ENCODE results near the gene NCBP3.
"Not testable (repeated sequence)": the region's sequence is repeated elsewhere in the genome, so short reads cannot be mapped to it uniquely, and the experiment has no call there.

The NCBP3 gene

GRCh38 chr17:3785323-3785722, 60.7 kb downstream of the NCBP3 start:
- H3K4me1 ChIP-seq (ENCODE audit: control insufficient read depth in 5 of 5, insufficient read depth in 5 of 5, low read length in 5 of 5); H3K9ac ChIP-seq (ENCODE audit: low read length in 5 of 5); H3K4me3 ChIP-seq (ENCODE audit: low read depth in 1 of 5, low read length in 5 of 5); H3K9me3 ChIP-seq (ENCODE audit: control insufficient read depth in 5 of 5, low read length in 5 of 5); H3K27ac ChIP-seq (ENCODE audit: low read depth, low read length); H3K36me3 ChIP-seq (ENCODE audit: control insufficient read depth in 5 of 5, insufficient read depth in 5 of 5, low read length in 5 of 5); H3K27me3 ChIP-seq (ENCODE audit: control insufficient read depth in 5 of 5, insufficient read depth in 4 of 5, low read length in 5 of 5): not testable (repeated sequence)

GRCh38 chr17:3782751-3783150, 63.3 kb downstream of the NCBP3 start:
- Histone ChIP-seq H3K27me3 (ENCODE audit: control insufficient read depth in 5 of 5, insufficient read depth in 4 of 5, low read length in 5 of 5) (no peaks in the 10 kb centered on the region), H3K4me1 (ENCODE audit: control insufficient read depth in 5 of 5, insufficient read depth in 5 of 5, low read length in 5 of 5) (no peaks in the 10 kb centered on the region), H3K9ac (ENCODE audit: low read length in 5 of 5) (no peak overlapping the region), H3K27ac (ENCODE audit: low read depth, low read length) (no peak overlapping the region), H3K4me3 (ENCODE audit: low read depth in 1 of 5, low read length in 5 of 5) (no peak overlapping the region), H3K9me3 (ENCODE audit: control insufficient read depth in 5 of 5, low read length in 5 of 5) (no peaks in the 10 kb centered on the region), H3K36me3 (ENCODE audit: control insufficient read depth in 5 of 5, insufficient read depth in 5 of 5, low read length in 5 of 5) (no peaks in the 10 kb centered on the region)

GRCh38 chr17:3780986-3781385, 65.1 kb downstream of the NCBP3 start:
- Histone ChIP-seq H3K4me3 (ENCODE audit: low read depth in 1 of 5, low read length in 5 of 5) (no peak overlapping the region), H3K27ac (ENCODE audit: low read depth, low read length) (no peak overlapping the region), H3K4me1 (ENCODE audit: control insufficient read depth in 5 of 5, insufficient read depth in 5 of 5, low read length in 5 of 5) (no peaks in the 10 kb centered on the region), H3K27me3 (ENCODE audit: control insufficient read depth in 5 of 5, insufficient read depth in 4 of 5, low read length in 5 of 5) (no peaks in the 10 kb centered on the region), H3K36me3 (ENCODE audit: control insufficient read depth in 5 of 5, insufficient read depth in 5 of 5, low read length in 5 of 5) (no peaks in the 10 kb centered on the region), H3K9ac (ENCODE audit: low read length in 5 of 5) (no peak overlapping the region), H3K9me3 (ENCODE audit: control insufficient read depth in 5 of 5, low read length in 5 of 5) (no peaks in the 10 kb centered on the region)

GRCh38 chr17:3777366-3778120, 68.5 kb downstream of the NCBP3 start:
- no peak overlapping the region for H3K4me3 ChIP-seq (ENCODE audit: low read depth in 1 of 5, low read length in 5 of 5)
- H3K27ac ChIP-seq (ENCODE audit: low read depth, low read length) = no peak overlapping the region
- no peaks in the 10 kb centered on the region for H3K9me3 ChIP-seq (ENCODE audit: control insufficient read depth in 5 of 5, low read length in 5 of 5)
- no peaks in the 10 kb centered on the region for H3K36me3 ChIP-seq (ENCODE audit: control insufficient read depth in 5 of 5, insufficient read depth in 5 of 5, low read length in 5 of 5)
- H3K9ac ChIP-seq (ENCODE audit: low read length in 5 of 5) = no peak overlapping the region
- H3K27me3 ChIP-seq (ENCODE audit: control insufficient read depth in 5 of 5, insufficient read depth in 4 of 5, low read length in 5 of 5) = peaks cover 0 to 3% (median 0%) of the 10 kb centered on the region in 5 donors
- no peaks in the 10 kb centered on the region for H3K4me1 ChIP-seq (ENCODE audit: control insufficient read depth in 5 of 5, insufficient read depth in 5 of 5, low read length in 5 of 5)

GRCh38 chr17:3773966-3774365, 72.1 kb downstream of the NCBP3 start:
- no peak overlapping the region for H3K9ac ChIP-seq (ENCODE audit: low read length in 5 of 5)

GRCh38 chr17:3773511-3773910, 72.5 kb downstream of the NCBP3 start:
- Histone ChIP-seq H3K27ac (ENCODE audit: low read depth, low read length) (no peak overlapping the region), H3K36me3 (ENCODE audit: control insufficient read depth in 5 of 5, insufficient read depth in 5 of 5, low read length in 5 of 5) (no peaks in the 10 kb centered on the region), H3K4me3 (ENCODE audit: low read depth in 1 of 5, low read length in 5 of 5) (no peak overlapping the region), H3K9me3 (ENCODE audit: control insufficient read depth in 5 of 5, low read length in 5 of 5) (no peaks in the 10 kb centered on the region), H3K27me3 (ENCODE audit: control insufficient read depth in 5 of 5, insufficient read depth in 4 of 5, low read length in 5 of 5) (peaks cover 0 to 6% (median 5%) of the 10 kb centered on the region in 5 donors), H3K4me1 (ENCODE audit: control insufficient read depth in 5 of 5, insufficient read depth in 5 of 5, low read length in 5 of 5) (no peaks in the 10 kb centered on the region), H3K9ac (ENCODE audit: low read length in 5 of 5) (no peak overlapping the region)

More at GRCh38 chr17:3773966-3774365, 72.1 kb downstream of the NCBP3 start:
- H3K9me3 ChIP-seq (ENCODE audit: control insufficient read depth in 5 of 5, low read length in 5 of 5) = no peaks in the 10 kb centered on the region
- no peaks in the 10 kb centered on the region for H3K4me1 ChIP-seq (ENCODE audit: control insufficient read depth in 5 of 5, insufficient read depth in 5 of 5, low read length in 5 of 5)
- no peak overlapping the region for H3K27ac ChIP-seq (ENCODE audit: low read depth, low read length)
- H3K27me3 ChIP-seq (ENCODE audit: control insufficient read depth in 5 of 5, insufficient read depth in 4 of 5, low read length in 5 of 5) = peaks cover 0 to 6% (median 4%) of the 10 kb centered on the region in 5 donors
- no peaks in the 10 kb centered on the region for H3K36me3 ChIP-seq (ENCODE audit: control insufficient read depth in 5 of 5, insufficient read depth in 5 of 5, low read length in 5 of 5)
- H3K4me3 ChIP-seq (ENCODE audit: low read depth in 1 of 5, low read length in 5 of 5) = no peak overlapping the region

GRCh38 chr17:3772764-3773163, 73.3 kb downstream of the NCBP3 start:
- Histone ChIP-seq H3K9me3 (ENCODE audit: control insufficient read depth in 5 of 5, low read length in 5 of 5) (peaks cover 0 to under 1% (median 0%) of the 10 kb centered on the region in 5 donors), H3K36me3 (ENCODE audit: control insufficient read depth in 5 of 5, insufficient read depth in 5 of 5, low read length in 5 of 5) (no peaks in the 10 kb centered on the region), H3K27ac (ENCODE audit: low read depth, low read length) (no peak overlapping the region), H3K4me1 (ENCODE audit: control insufficient read depth in 5 of 5, insufficient read depth in 5 of 5, low read length in 5 of 5) (no peaks in the 10 kb centered on the region), H3K27me3 (ENCODE audit: control insufficient read depth in 5 of 5, insufficient read depth in 4 of 5, low read length in 5 of 5) (peaks cover 0 to 6% (median 5%) of the 10 kb centered on the region in 5 donors), H3K9ac (ENCODE audit: low read length in 5 of 5) (no peak overlapping the region), H3K4me3 (ENCODE audit: low read depth in 1 of 5, low read length in 5 of 5) (no peak overlapping the region)

GRCh38 chr17:3771140-3771539, 74.9 kb downstream of the NCBP3 start:
- H3K4me3 ChIP-seq (ENCODE audit: low read depth in 1 of 5, low read length in 5 of 5) = no peak overlapping the region

GRCh38 chr17:3770466-3770865, 75.6 kb downstream of the NCBP3 start:
- Histone ChIP-seq H3K36me3 (ENCODE audit: control insufficient read depth in 5 of 5, insufficient read depth in 5 of 5, low read length in 5 of 5) (no peaks in the 10 kb centered on the region), H3K9ac (ENCODE audit: low read length in 5 of 5) (no peak overlapping the region), H3K4me3 (ENCODE audit: low read depth in 1 of 5, low read length in 5 of 5) (no peak overlapping the region), H3K9me3 (ENCODE audit: control insufficient read depth in 5 of 5, low read length in 5 of 5) (peaks cover 0 to 3% (median 0%) of the 10 kb centered on the region in 5 donors), H3K4me1 (ENCODE audit: control insufficient read depth in 5 of 5, insufficient read depth in 5 of 5, low read length in 5 of 5) (no peaks in the 10 kb centered on the region), H3K27me3 (ENCODE audit: control insufficient read depth in 5 of 5, insufficient read depth in 4 of 5, low read length in 5 of 5) (peaks cover 0 to 6% (median 5%) of the 10 kb centered on the region in 5 donors), H3K27ac (ENCODE audit: low read depth, low read length) (no peak overlapping the region)

More at GRCh38 chr17:3771140-3771539, 74.9 kb downstream of the NCBP3 start:
- no peaks in the 10 kb centered on the region for H3K4me1 ChIP-seq (ENCODE audit: control insufficient read depth in 5 of 5, insufficient read depth in 5 of 5, low read length in 5 of 5)
- H3K9ac ChIP-seq (ENCODE audit: low read length in 5 of 5) = no peak overlapping the region
- H3K27ac ChIP-seq (ENCODE audit: low read depth, low read length) = no peak overlapping the region
- peaks cover 0 to 6% (median 5%) of the 10 kb centered on the region in 5 donors for H3K27me3 ChIP-seq (ENCODE audit: control insufficient read depth in 5 of 5, insufficient read depth in 4 of 5, low read length in 5 of 5)
- H3K9me3 ChIP-seq (ENCODE audit: control insufficient read depth in 5 of 5, low read length in 5 of 5) = peaks cover 0 to 3% (median 0%) of the 10 kb centered on the region in 5 donors
- H3K36me3 ChIP-seq (ENCODE audit: control insufficient read depth in 5 of 5, insufficient read depth in 5 of 5, low read length in 5 of 5) = no peaks in the 10 kb centered on the region

GRCh38 chr17:3768769-3769168, 77.3 kb downstream of the NCBP3 start:
- Histone ChIP-seq H3K36me3 (ENCODE audit: control insufficient read depth in 5 of 5, insufficient read depth in 5 of 5, low read length in 5 of 5) (no peaks in the 10 kb centered on the region), H3K27ac (ENCODE audit: low read depth, low read length) (no peak overlapping the region), H3K9me3 (ENCODE audit: control insufficient read depth in 5 of 5, low read length in 5 of 5) (peaks cover 0 to 3% (median 0%) of the 10 kb centered on the region in 5 donors), H3K4me3 (ENCODE audit: low read depth in 1 of 5, low read length in 5 of 5) (no peak overlapping the region), H3K4me1 (ENCODE audit: control insufficient read depth in 5 of 5, insufficient read depth in 5 of 5, low read length in 5 of 5) (no peaks in the 10 kb centered on the region), H3K9ac (ENCODE audit: low read length in 5 of 5) (no peak overlapping the region), H3K27me3 (ENCODE audit: control insufficient read depth in 5 of 5, insufficient read depth in 4 of 5, low read length in 5 of 5) (peaks cover 0 to 10% (median 5%) of the 10 kb centered on the region in 5 donors)

Measured in subcutaneous abdominal adipose tissue (tissue), 5 donors.